Heart left ventricle (tissue), 13 donors: Measurements from ENCODE around the gene VPS18.

Experiments
- POLR2A ChIP-seq, 2 donors: fragments of 450-650 bp; IDR thresholded peaks; one replicate each; pipeline ENCODE4 v1.6.1; 2017; ENCODE audit warnings: antibody characterized with exemption in 2 of 2, mild to moderate bottlenecking in 2 of 2, moderate library complexity in 2 of 2
- TF ChIP-seq, protein P1 (sequence below), 12 donors: fragments of 200-600 bp; sonication (generic) in 4 of 12; IDR thresholded peaks; one replicate each; pipeline versions ENCODE4 v1.5.0 to v1.8.0; 2018 to 2022; ENCODE audit warnings: antibody characterized with exemption in 12 of 12, mild to moderate bottlenecking in 5 of 12
- donor health status: ischemic (EF 13 %, LVEDD 7.1; RV severe dilation, severe dysfunction).
- donor health status: DM: no; HTN: yes; CAD: no.
- donor health status: DM: no; HTN: no; CAD: no.
- donor health status: ischemic (EF 25% LVEDD 6.9; RV normal size, moderate dysfunction).
- donor health status: ischemic (EF 25% LVEDD 5.7; RV mildly dilated, moderate dysfunction).
- donor health status: ischemic (EF 35%, LVEDD 5.7; RV mildly dilated, moderate dysfunction).
- donor health status: nonischemic (EF 11% LVEDD 7.7; RV severe dilation, severe dysfunction).
- donor health status: DM: yes; HTN: yes; CAD: no.
- donor health status: PGD.
- donor health status: ischemic (EF 29% LVEDD 5.4; RV normal size, mild dysfunction).
- donor health status: nonischemic (EF 23%, LVEDD 6.1; RV moderate dilation, normal function).

DNA sequence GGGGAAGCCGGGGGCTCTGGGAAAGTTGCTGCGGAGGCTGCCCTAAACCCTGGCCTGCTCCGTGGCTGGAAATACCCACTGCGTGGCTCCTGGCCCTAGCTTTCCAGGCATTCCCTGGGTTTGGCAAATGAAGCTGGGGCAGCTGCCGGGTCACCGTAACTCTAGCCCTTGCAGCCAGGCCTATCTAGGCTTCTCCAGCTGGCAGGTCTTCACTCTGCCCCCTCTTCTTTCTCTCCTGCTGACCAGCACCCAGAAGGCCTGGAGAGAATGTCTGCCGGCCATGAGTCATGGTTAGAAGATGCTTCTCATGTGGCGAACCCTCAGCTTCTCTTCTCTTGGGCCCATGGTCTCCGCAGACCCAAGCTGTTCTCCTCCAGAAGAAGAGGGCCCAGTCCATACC lies 29.3 kb downstream of the VPS18 start:
- TF ChIP-seq, protein P1, sequence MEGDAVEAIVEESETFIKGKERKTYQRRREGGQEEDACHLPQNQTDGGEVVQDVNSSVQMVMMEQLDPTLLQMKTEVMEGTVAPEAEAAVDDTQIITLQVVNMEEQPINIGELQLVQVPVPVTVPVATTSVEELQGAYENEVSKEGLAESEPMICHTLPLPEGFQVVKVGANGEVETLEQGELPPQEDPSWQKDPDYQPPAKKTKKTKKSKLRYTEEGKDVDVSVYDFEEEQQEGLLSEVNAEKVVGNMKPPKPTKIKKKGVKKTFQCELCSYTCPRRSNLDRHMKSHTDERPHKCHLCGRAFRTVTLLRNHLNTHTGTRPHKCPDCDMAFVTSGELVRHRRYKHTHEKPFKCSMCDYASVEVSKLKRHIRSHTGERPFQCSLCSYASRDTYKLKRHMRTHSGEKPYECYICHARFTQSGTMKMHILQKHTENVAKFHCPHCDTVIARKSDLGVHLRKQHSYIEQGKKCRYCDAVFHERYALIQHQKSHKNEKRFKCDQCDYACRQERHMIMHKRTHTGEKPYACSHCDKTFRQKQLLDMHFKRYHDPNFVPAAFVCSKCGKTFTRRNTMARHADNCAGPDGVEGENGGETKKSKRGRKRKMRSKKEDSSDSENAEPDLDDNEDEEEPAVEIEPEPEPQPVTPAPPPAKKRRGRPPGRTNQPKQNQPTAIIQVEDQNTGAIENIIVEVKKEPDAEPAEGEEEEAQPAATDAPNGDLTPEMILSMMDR (IDR thresholded peaks at IDR 0.05): no peak
- no peak for TF ChIP-seq POLR2A (IDR thresholded peaks at IDR 0.05)
